ENCODE results near the gene ARPIN. TPM values are rescaled to one million over a fixed set of nuclear protein-coding genes. Genes with fewer than 3 reads are reported as not detected.
A peak's percentile ranks its signal among the peaks of the same experiment; 100 is the strongest.

Gene ARPIN
- total and polyA plus RNA-seq, 9 of the 15 experiments (the other 6 are each of a cell fraction or from before 2014, with no cell fraction given), result not detected

DNA sequence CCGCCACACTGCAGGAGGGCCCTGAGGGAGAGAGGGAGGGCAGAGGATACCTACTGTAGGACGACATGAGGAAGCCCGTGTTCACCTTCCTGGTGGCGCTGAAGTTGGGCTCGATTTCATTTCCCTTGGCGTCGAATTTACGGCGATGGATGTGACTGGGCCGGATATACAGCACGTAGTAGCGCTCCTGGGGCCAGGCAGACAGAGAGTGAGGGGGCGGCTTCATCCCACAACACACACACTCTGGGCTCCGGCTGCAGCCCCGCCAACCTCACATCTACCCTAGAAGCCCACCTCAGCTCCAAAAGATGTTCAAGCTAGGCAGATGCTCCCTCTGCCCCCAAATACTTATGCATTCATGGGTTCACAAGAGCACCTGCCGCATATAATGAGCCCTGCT, 4.5 kb downstream of the ARPIN start:
- no peak overlapping the region for H3K4me3 ChIP-seq
- in situ Hi-C loops (cut with MboI), result no loop called here
- FAIRE-seq (no peak), DNase-seq (ENCODE audit: extremely low read depth in 1 of 4, low spot score in 3 of 4) (no peak), ATAC-seq (no peak)
- CTCF ChIA-PET (ENCODE audit: low intra/inter-chr PET ratio), result no interaction called here
- H3K36me3 ChIP-seq (ENCODE audit: control insufficient read depth, insufficient read depth, low read length), result no peaks in the 10 kb centered on the region
- H3K27me3 ChIP-seq (ENCODE audit: control insufficient read depth in 2 of 2, insufficient read depth in 2 of 2, low read length in 2 of 2), result peaks cover 2 to 26% of the 10 kb centered on the region in 2 experiments; a peak in 2 of 5 replicates
- no peaks in the 10 kb centered on the region for H3K79me2 ChIP-seq (ENCODE audit: control insufficient read depth, insufficient read depth, low read length)
- no peak overlapping the region for H2AFZ ChIP-seq (ENCODE audit: low read depth, low read length)
- H4K20me1 ChIP-seq (replicated peaks; ENCODE audit: control insufficient read depth, insufficient read depth, low read length), result no peaks in the 10 kb centered on the region
- intact Hi-C loops (cut with micrococcal nuclease), result no loop called here
- H3K9me1 ChIP-seq (ENCODE audit: control insufficient read depth, insufficient read depth, low read length), result no peaks in the 10 kb centered on the region
- POLR2A ChIA-PET, result no interaction called here
- peaks cover 9 to 19% of the 10 kb centered on the region in 2 experiments; a peak in 3 of 5 replicates for H3K4me1 ChIP-seq (replicated peaks in 1 of 2; ENCODE audit: control insufficient read depth in 2 of 2, insufficient read depth in 2 of 2, low read length in 2 of 2)
- H3K4me2 ChIP-seq (ENCODE audit: insufficient read depth, low read length), result no peak overlapping the region
- no peaks in the 10 kb centered on the region for H3K9me3 ChIP-seq (replicated peaks; ENCODE audit: control insufficient read depth, insufficient read depth, low read depth, low read length)
- BruUV-seq (replicated peaks), result no TSS peak
- no peak overlapping the region for H3K27ac ChIP-seq (ENCODE audit: extremely low read depth, low read depth, low read length)
- H3K9ac ChIP-seq (ENCODE audit: insufficient read depth in 1 of 2, low read depth in 2 of 2, low read length in 2 of 2), result peak overlapping the region in 1 of 2 experiments; percentile 33; a peak in 1 of 4 replicates
- 44% methylated on average over 14 of the region's 16 CpGs for WGBS (ENCODE audit: insufficient coverage, low coverage, missing lambda C conversion rate)
- TF ChIP-seq MYBL2 (IDR thresholded peaks at IDR 0.05; ENCODE audit: low read depth) (no peak), MYBL2 (CRISPR knock-in tag; IDR thresholded peaks at IDR 0.05; ENCODE audit: borderline replicate concordance) (no peak), ZNF174 (CRISPR knock-in tag; IDR thresholded peaks at IDR 0.05) (no peak), BRD4 (IDR thresholded peaks at IDR 0.05) (no peak), TAF7 (tag; IDR thresholded peaks at IDR 0.05) (no peak), PRPF4 (IDR thresholded peaks at IDR 0.05; ENCODE audit: insufficient read depth, low read depth, low read length, poor library complexity, severe bottlenecking) (no peak), SNRNP70 (optimal IDR thresholded peaks at IDR 0.05; ENCODE audit: low read depth, low read length) (no peak), ZNF76 (CRISPR knock-in tag; IDR thresholded peaks at IDR 0.05; ENCODE audit: borderline replicate concordance) (no peak), ZKSCAN8 (CRISPR knock-in tag; IDR thresholded peaks at IDR 0.05) (no peak), RBM34 (IDR thresholded peaks at IDR 0.05; ENCODE audit: borderline replicate concordance, insufficient read depth, low read length) (no peak), ZFPM2 (CRISPR knock-in tag; IDR thresholded peaks at IDR 0.05) (no peak), LARP7 (IDR thresholded peaks at IDR 0.05) (no peak), MCM7 (IDR thresholded peaks at IDR 0.05) (no peak)
- TF ChIP-seq, protein P1, sequence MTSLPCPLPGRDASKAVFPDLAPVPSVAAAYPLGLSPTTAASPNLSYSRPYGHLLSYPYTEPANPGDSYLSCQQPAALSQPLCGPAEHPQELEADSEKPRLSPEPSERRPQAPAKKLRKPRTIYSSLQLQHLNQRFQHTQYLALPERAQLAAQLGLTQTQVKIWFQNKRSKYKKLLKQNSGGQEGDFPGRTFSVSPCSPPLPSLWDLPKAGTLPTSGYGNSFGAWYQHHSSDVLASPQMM (CRISPR knock-in tag; IDR thresholded peaks at IDR 0.05), result no peak
- TF ChIP-seq, protein P2, sequence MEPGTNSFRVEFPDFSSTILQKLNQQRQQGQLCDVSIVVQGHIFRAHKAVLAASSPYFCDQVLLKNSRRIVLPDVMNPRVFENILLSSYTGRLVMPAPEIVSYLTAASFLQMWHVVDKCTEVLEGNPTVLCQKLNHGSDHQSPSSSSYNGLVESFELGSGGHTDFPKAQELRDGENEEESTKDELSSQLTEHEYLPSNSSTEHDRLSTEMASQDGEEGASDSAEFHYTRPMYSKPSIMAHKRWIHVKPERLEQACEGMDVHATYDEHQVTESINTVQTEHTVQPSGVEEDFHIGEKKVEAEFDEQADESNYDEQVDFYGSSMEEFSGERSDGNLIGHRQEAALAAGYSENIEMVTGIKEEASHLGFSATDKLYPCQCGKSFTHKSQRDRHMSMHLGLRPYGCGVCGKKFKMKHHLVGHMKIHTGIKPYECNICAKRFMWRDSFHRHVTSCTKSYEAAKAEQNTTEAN (CRISPR knock-in tag; IDR thresholded peaks at IDR 0.05), result no peak
- TF ChIP-seq, protein P3, sequence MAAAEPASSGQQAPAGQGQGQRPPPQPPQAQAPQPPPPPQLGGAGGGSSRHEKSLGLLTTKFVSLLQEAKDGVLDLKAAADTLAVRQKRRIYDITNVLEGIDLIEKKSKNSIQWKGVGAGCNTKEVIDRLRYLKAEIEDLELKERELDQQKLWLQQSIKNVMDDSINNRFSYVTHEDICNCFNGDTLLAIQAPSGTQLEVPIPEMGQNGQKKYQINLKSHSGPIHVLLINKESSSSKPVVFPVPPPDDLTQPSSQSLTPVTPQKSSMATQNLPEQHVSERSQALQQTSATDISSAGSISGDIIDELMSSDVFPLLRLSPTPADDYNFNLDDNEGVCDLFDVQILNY (CRISPR knock-in tag; IDR thresholded peaks at IDR 0.05), result no peak
- TF ChIP-seq, protein P4, sequence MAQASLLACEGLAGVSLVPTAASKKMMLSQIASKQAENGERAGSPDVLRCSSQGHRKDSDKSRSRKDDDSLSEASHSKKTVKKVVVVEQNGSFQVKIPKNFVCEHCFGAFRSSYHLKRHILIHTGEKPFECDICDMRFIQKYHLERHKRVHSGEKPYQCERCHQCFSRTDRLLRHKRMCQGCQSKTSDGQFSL (CRISPR knock-in tag; IDR thresholded peaks at IDR 0.05), result no peak
- TF ChIP-seq, protein P4 (tag; IDR thresholded peaks at IDR 0.05), result no peak
- TF ChIP-seq, protein P5, sequence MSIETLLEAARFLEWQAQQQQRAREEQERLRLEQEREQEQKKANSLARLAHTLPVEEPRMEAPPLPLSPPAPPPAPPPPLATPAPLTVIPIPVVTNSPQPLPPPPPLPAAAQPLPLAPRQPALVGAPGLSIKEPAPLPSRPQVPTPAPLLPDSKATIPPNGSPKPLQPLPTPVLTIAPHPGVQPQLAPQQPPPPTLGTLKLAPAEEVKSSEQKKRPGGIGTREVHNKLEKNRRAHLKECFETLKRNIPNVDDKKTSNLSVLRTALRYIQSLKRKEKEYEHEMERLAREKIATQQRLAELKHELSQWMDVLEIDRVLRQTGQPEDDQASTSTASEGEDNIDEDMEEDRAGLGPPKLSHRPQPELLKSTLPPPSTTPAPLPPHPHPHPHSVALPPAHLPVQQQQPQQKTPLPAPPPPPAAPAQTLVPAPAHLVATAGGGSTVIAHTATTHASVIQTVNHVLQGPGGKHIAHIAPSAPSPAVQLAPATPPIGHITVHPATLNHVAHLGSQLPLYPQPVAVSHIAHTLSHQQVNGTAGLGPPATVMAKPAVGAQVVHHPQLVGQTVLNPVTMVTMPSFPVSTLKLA (conservative IDR thresholded peaks at IDR 0.05), result no peak
